GM23338 (cell line): ENCODE measurements around the gene SEMA5A.

Source experiments
- CREB1 ChIP-seq: fragments of 250-450 bp; sonication (Bioruptor Pico); IDR thresholded peaks from 2 replicates; pipeline ENCODE4 v1.5.0; 2020; ENCODE audit warnings: low read depth, mild to moderate bottlenecking, moderate library complexity
- CTCF ChIP-seq, 2 experiments: fragments of 200-600 bp in 1 of 2; sonication (generic) in 1 of 2; conservative IDR thresholded peaks; 2 replicates each; pipeline versions ENCODE4 v1.5.1 to v1.6.1; 2016 to 2017; ENCODE audit warnings: antibody characterized with exemption in 2 of 2, low read depth in 2 of 2, mild to moderate bottlenecking in 2 of 2, moderate library complexity in 1 of 2
- JUNB ChIP-seq: IDR thresholded peaks from one replicate; pipeline ENCODE4 v1.6.1; 2016; ENCODE audit warnings: antibody characterized with exemption; ENCODE audit not compliant: unreplicated experiment
- POLR2AphosphoS5 ChIP-seq: IDR thresholded peaks from 2 replicates; pipeline ENCODE4 v1.6.1; 2016; ENCODE audit warnings: antibody characterized with exemption, low read depth
- REST ChIP-seq: IDR thresholded peaks from one replicate; pipeline ENCODE4 v1.6.1; 2018; ENCODE audit warnings: antibody characterized with exemption; ENCODE audit not compliant: unreplicated experiment
- ZNF114 ChIP-seq: fragments of 250-450 bp; sonication (Bioruptor Pico); IDR thresholded peaks from 2 replicates; pipeline ENCODE4 v1.5.0; 2020; ENCODE audit warnings: mild to moderate bottlenecking, moderate library complexity

GRCh38 chr5:9388941-9389674 lies 156.8 kb downstream of the SEMA5A start:
- no peak for TF ChIP-seq CTCF (conservative IDR thresholded peaks at IDR 0.05; ENCODE audit: low read depth in 2 of 2)
- TF ChIP-seq CREB1 (CRISPR knock-in tag) = no peak
- no peak for TF ChIP-seq POLR2AphosphoS5
- no peak for TF ChIP-seq REST
- TF ChIP-seq JUNB = no peak
- no peak for TF ChIP-seq ZNF114 (CRISPR knock-in tag)
